Progenitor cell of endocrine pancreas (in vitro differentiated cells): ENCODE measurements around the gene DRICH1. TPM values are rescaled to one million over a fixed set of nuclear protein-coding genes. Genes with fewer than 3 reads are reported as not detected.
"Not testable (repeated sequence)": the region's sequence is repeated elsewhere in the genome, so short reads cannot be mapped to it uniquely, and the experiment has no call there.

Experiments used
- DNase-seq: peaks from one replicate; pipeline ENCODE4 v3.0.0; 2021; ENCODE audit warnings: low spot score; ENCODE audit not compliant: unreplicated experiment
- H3K27ac Mint-ChIP-seq: 2 replicates; pipeline ENCODE4 v1.8.0; 2021; ENCODE audit warnings: mild to moderate bottlenecking, moderate library complexity, mixed read lengths
- H3K27me3 Mint-ChIP-seq: 2 replicates; pipeline ENCODE4 v1.8.0; 2021; ENCODE audit warnings: mixed read lengths
- H3K36me3 Mint-ChIP-seq: 2 replicates; pipeline ENCODE4 v1.8.0; 2022; ENCODE audit warnings: mixed read lengths; ENCODE audit not compliant: insufficient read depth
- H3K4me1 Mint-ChIP-seq: 2 replicates; pipeline ENCODE4 v1.8.0; 2021; ENCODE audit warnings: low read depth, mixed read lengths
- H3K4me3 Mint-ChIP-seq: 2 replicates; pipeline ENCODE4 v1.8.0; 2021; ENCODE audit warnings: low read depth, mild to moderate bottlenecking, moderate library complexity, mixed read lengths
- H3K9me3 Mint-ChIP-seq: 2 replicates; pipeline ENCODE4 v1.8.0; 2021; ENCODE audit warnings: low read depth, mixed read lengths
- total RNA-seq: library from RNA; stranded (reverse); gene quantifications from 2 replicates; pipeline ENCODE4 v1.2.1, GENCODE V29; 2021
- TF ChIP-seq, protein P1 (sequence below): fragments of 200-600 bp; sonication (generic); IDR thresholded peaks from one replicate; pipeline ENCODE4 v1.5.0; 2021; ENCODE audit warnings: antibody characterized with exemption, mild to moderate bottlenecking; ENCODE audit not compliant: unreplicated experiment

The DRICH1 gene
- total RNA-seq, 1 donor from 2014 or later: 8.6 TPM

DNA sequence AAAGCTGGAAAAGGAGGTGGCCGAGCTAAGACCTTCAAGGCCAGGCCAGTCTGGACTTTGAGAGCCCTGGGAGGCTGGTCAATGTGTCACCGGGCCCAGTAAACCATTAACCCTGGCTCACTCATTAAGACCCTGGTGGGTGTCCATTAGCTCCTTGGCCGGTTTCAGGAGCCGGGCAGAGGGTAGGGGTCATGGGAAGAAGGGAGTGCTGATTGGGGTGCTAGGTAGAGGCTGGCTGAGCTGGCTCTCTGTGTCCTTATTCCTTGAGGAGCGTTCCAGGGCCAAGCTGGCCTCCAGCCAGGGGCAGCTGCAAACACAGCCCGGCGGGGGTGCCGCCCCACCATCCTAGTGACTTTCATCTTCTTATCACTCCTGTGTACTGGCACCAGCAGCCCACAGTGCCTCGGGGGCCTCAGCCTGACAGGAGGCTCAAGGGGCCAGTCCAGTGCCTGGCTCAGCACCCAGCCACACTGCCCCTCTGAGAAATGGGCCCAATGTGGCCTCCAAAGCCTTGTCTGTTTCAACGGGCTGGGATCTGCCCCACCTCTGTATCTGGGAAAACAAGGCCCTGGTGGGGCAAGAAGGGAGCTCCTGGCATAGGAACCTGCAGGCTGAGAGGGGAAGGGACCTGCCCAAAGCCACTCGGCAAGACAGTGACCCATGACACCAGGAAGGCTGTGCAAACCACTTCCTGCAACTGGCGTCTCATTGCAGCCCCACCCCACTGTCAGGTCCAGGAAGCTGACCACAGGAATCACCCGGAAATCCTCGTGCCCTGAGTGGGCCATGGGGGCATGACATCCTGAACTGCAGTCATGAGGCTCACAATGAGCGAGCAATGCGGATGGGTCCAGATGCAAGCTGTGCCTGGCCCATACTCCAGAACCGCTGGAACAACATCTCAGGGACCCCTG, 43.6 kb upstream of the DRICH1 start:
- H3K4me3 Mint-ChIP-seq: no peak overlapping the region
- TF ChIP-seq, protein P1, sequence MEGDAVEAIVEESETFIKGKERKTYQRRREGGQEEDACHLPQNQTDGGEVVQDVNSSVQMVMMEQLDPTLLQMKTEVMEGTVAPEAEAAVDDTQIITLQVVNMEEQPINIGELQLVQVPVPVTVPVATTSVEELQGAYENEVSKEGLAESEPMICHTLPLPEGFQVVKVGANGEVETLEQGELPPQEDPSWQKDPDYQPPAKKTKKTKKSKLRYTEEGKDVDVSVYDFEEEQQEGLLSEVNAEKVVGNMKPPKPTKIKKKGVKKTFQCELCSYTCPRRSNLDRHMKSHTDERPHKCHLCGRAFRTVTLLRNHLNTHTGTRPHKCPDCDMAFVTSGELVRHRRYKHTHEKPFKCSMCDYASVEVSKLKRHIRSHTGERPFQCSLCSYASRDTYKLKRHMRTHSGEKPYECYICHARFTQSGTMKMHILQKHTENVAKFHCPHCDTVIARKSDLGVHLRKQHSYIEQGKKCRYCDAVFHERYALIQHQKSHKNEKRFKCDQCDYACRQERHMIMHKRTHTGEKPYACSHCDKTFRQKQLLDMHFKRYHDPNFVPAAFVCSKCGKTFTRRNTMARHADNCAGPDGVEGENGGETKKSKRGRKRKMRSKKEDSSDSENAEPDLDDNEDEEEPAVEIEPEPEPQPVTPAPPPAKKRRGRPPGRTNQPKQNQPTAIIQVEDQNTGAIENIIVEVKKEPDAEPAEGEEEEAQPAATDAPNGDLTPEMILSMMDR: no peak
- peaks cover 5% of the 10 kb centered on the region for H3K36me3 Mint-ChIP-seq
- no peaks in the 10 kb centered on the region for H3K9me3 Mint-ChIP-seq
- DNase-seq: no peak
- H3K4me1 Mint-ChIP-seq: peaks cover 30% of the 10 kb centered on the region
- no peaks in the 10 kb centered on the region for H3K27me3 Mint-ChIP-seq
- peak overlapping the region; percentile 20 for H3K27ac Mint-ChIP-seq

DNA sequence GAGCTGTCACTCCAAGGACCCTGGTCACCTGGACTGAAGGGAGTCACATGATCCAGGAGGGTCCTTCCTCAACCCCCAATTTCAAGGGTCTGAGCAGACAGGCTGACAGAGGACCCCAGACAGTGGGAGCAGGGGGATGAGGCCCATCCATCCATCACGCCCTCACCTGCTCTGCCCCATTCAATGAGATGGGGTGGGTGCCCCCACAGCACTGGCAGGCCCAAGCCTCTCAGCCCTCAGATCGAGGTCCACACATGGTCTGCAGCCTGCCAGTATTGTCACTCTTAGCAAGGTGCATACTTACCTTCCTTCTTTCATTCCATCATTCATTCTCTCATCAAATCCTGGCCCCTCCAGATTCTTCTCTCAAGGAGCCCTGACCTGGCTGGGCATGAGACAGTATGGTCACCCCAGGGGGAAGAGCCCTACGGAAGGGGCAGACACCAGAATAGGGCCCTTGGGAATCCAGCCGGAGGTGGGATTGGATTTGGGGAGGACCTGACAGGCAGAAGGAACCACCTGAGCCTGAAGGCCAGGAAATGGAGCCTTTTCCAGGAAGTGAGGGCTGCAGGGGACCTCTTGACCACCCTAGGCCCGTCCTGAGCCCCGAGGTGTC, 42.9 kb upstream of the DRICH1 start:
- not testable (repeated sequence) for H3K4me3 Mint-ChIP-seq, DNase-seq, H3K27ac Mint-ChIP-seq, H3K36me3 Mint-ChIP-seq, H3K27me3 Mint-ChIP-seq, H3K9me3 Mint-ChIP-seq
- peaks cover 30% of the 10 kb centered on the region for H3K4me1 Mint-ChIP-seq

DNA sequence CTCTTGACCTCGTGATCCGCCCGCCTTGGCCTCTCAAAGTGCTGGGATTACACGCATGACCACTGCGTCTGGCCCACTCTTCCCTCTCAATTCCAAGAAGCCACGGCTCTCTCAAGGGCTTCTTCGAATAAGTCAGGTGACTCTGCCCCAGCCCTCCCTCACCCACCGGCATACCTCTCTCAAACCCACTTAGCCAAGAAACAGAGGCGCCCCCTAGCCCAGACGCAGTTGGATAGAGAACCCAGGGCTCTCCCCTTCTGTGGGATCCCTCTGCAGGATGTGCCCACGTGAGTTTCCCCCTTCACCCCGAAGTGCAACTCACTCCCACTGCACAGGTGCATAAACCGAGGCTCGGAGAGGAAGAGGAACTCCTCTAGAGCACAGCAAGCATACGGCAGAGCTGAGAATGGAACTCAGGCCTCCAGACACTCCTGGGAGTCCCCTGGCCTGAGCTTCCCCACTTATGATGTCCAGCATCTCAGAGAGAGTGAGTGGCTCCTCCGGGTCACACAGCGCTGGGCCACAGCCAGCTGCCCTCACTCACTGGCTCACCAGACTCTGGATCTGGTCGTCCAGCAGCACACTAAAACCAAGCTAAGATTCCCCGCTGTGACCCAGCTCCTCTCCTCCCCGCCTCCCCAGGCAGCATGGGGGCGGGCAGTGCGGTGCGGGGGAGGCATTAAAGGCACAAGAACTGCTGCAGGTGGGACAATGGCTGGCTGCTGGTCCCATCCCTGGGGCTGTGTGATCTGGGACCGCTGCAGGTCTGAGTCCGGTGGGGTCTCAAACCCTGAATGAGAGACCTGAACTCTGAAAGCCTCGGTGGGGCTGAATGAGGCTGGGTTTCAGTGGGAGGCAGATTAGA, 41.9 kb upstream of the DRICH1 start:
- Mint-ChIP-seq H3K27ac (peak overlapping the region; percentile 29), H3K36me3 (peaks cover 3% of the 10 kb centered on the region)
- TF ChIP-seq, protein P1: no peak

DNA sequence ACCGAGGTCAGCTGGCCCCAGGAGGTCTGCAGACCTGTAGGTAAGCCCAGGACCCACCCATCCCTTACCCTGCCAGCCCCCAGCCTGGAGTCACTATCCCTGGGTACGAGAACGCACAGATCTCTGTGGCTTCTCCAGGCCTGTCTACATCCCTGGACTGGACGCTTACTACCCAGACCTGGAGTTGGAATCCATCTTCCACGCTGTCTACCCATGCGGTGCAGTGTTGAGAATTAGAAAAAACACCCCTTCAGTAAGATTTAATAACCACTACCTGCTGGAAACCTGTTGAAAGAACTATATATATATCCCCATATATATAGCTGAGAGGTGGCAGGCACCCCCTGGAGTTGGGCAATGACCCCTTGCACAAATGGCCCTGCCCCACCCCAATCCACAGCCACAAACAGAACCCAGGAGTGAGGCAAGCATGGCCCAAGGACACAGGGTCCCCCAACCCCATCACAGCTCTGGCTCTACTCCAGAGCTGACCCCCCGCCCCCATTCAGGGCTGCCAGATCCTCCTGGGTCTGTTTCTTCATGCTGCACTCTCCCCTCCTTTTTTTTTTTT, 41.0 kb upstream of the DRICH1 start:
- no peak overlapping the region for H3K4me3 Mint-ChIP-seq
- TF ChIP-seq, protein P1: no peak
- DNase-seq: no peak
- no peaks in the 10 kb centered on the region for H3K9me3 Mint-ChIP-seq
- no peaks in the 10 kb centered on the region for H3K27me3 Mint-ChIP-seq
- peaks cover 5% of the 10 kb centered on the region for H3K36me3 Mint-ChIP-seq
- H3K4me1 Mint-ChIP-seq: peaks cover 29% of the 10 kb centered on the region
- H3K27ac Mint-ChIP-seq: peak overlapping the region; percentile 54

More for the DNA sequence above, 41.9 kb upstream of the DRICH1 start:
- H3K27me3 Mint-ChIP-seq: no peaks in the 10 kb centered on the region
- no peaks in the 10 kb centered on the region for H3K9me3 Mint-ChIP-seq
- no peak for DNase-seq
- no peak overlapping the region for H3K4me3 Mint-ChIP-seq
- H3K4me1 Mint-ChIP-seq: peaks cover 30% of the 10 kb centered on the region

DNA sequence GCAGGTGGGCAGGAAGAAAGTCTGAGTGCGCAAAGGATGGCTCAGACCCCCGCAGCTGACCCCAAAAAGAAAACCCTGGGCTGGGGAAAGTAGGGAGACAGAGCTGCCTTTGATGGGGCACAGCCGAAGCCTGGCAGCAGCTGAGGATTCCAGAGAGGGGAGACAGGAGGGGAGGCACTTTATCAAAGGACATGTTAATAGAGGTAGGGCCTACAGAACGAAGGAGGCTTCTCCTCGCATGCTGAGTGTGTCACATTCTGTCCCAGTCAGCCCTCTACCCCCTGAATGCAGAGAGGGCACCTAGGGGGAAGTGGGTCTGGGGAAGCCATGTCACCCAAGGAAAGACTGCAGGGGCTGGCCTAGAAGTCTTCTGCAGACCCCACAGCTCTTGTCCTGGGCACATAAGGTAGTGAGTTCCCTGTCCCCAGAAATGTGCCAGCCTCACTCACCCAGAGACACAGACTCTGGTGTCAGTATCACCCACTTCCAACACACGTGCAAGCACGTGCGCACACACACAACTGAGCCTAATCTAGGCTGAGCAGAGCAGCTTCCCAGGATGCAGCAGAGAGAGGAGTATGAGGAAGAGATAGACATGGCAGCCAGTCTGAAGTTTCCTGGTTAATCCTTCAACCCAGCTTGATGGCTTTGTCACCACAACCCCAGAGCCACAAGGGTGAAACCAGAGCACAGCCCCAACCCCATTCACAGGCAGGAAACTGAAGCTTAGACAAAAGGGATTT, 40.4 kb upstream of the DRICH1 start:
- Mint-ChIP-seq H3K4me1 (peaks cover 22% of the 10 kb centered on the region), H3K27ac (peak overlapping the region; percentile 25)
- H3K9me3 Mint-ChIP-seq, H3K4me3 Mint-ChIP-seq, H3K36me3 Mint-ChIP-seq, H3K27me3 Mint-ChIP-seq, DNase-seq: not testable (repeated sequence)

DNA sequence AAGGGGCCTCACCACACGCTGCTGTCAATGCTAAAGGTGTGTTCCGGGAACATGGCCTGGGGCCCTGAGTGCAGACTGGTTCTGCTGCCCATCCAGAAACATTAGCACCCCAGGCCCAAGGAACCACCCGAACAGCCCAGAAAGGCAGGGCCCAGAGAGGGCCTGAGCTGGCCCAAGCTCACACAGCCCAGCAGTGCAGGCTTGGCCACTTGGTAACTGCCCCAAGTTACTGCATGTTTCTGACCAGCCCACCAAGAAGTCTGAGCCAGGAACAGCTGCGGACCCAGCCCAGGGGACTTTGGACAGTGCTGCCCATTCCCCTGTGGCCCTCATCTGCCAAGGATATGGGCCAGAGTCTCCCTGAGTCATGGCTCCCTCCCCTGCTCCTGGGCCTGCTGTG, 39.3 kb upstream of the DRICH1 start:
- not testable (repeated sequence) for H3K9me3 Mint-ChIP-seq, H3K4me3 Mint-ChIP-seq, H3K27me3 Mint-ChIP-seq, DNase-seq, H3K27ac Mint-ChIP-seq
- Mint-ChIP-seq H3K4me1 (peaks cover 20% of the 10 kb centered on the region), H3K36me3 (peaks cover 13% of the 10 kb centered on the region)
